K562 (cell line): ENCODE results near the gene PGAM2. TPM values are rescaled to one million over a fixed set of nuclear protein-coding genes. Genes with fewer than 3 reads are reported as not detected.

Experiments
- ATF6 ChIP-seq: sonication (generic); formaldehyde crosslinking; IDR thresholded peaks from 2 replicates; pipeline ENCODE4 v1.4.0; 2020; ENCODE audit warnings: mild to moderate bottlenecking, missing genetic modification reagents
- CCAR2 ChIP-seq: fragments of 200-400 bp; formaldehyde crosslinking; IDR thresholded peaks from 2 replicates; pipeline ENCODE4 v1.6.1; 2017; ENCODE audit warnings: mild to moderate bottlenecking, low read depth, low read length
- CTBP1 ChIP-seq: fragments of 450-650 bp; IDR thresholded peaks from 2 replicates; pipeline ENCODE4 v1.6.1; 2016; ENCODE audit warnings: borderline replicate concordance
- HCFC1 ChIP-seq: IDR thresholded peaks from 2 replicates; pipeline ENCODE4 v1.6.1; 2012; ENCODE audit warnings: low read depth, low read length, improper control_type of control experiment
- HIVEP1 ChIP-seq: fragments of 250-450 bp; sonication (Bioruptor Pico); IDR thresholded peaks from 2 replicates; pipeline ENCODE4 v1.4.0; 2020; ENCODE audit warnings: mild to moderate bottlenecking
- HMG20B ChIP-seq: fragments of 250-450 bp; sonication (Bioruptor Pico); IDR thresholded peaks from 2 replicates; pipeline ENCODE4 v1.5.0; 2021; ENCODE audit warnings: mild to moderate bottlenecking
- IRF2 ChIP-seq: sonication (generic); formaldehyde crosslinking; IDR thresholded peaks from 2 replicates; pipeline ENCODE4 v1.8.1; 2022; ENCODE audit warnings: mild to moderate bottlenecking, missing genetic modification reagents
- KAT7 ChIP-seq: sonication (generic); formaldehyde crosslinking; IDR thresholded peaks from 2 replicates; pipeline ENCODE4 v1.8.0; 2022; ENCODE audit warnings: missing genetic modification reagents, mild to moderate bottlenecking, borderline replicate concordance
- LARP7 ChIP-seq: fragments of 450-650 bp; IDR thresholded peaks from 2 replicates; pipeline ENCODE4 v1.6.1; 2016
- MBD2 ChIP-seq: sonication (generic); IDR thresholded peaks from 2 replicates; pipeline ENCODE4 v1.6.1; 2016; ENCODE audit warnings: low read depth, borderline replicate concordance
- MCM5 ChIP-seq: fragments of 450-650 bp; IDR thresholded peaks from 2 replicates; pipeline ENCODE4 v1.6.1; 2016; ENCODE audit warnings: low read depth
- MEF2D ChIP-seq: conservative IDR thresholded peaks from 2 replicates; pipeline ENCODE4 v1.6.1; 2016; ENCODE audit warnings: low read depth, missing genetic modification characterization, missing compliant biosample characterization
- MTA2 ChIP-seq: fragments of 450-650 bp; IDR thresholded peaks from 2 replicates; pipeline ENCODE4 v1.6.1; 2016; ENCODE audit warnings: low read depth
- MYBL2 ChIP-seq, 2 experiments: fragments of 450-650 bp in 1 of 2; sonication (generic) in 1 of 2; formaldehyde crosslinking in 1 of 2; IDR thresholded peaks; 2 replicates each; pipeline versions ENCODE4 v1.6.1 to v1.8.1; 2017 to 2022; ENCODE audit warnings: borderline replicate concordance in 1 of 2, inconsistent platforms in 1 of 2, low read depth in 1 of 2, mild to moderate bottlenecking in 1 of 2, missing genetic modification reagents in 1 of 2, moderate library complexity in 1 of 2
- NR2F6 ChIP-seq: fragments of 450-650 bp; formaldehyde crosslinking; IDR thresholded peaks from 2 replicates; pipeline ENCODE4 v1.4.0; 2020; ENCODE audit warnings: mild to moderate bottlenecking
- NR3C1 ChIP-seq: sonication (generic); formaldehyde crosslinking; IDR thresholded peaks from 2 replicates; pipeline ENCODE4 v1.8.1; 2022; ENCODE audit warnings: missing genetic modification reagents
- NUFIP1 ChIP-seq: fragments of 450-650 bp; IDR thresholded peaks from 2 replicates; pipeline ENCODE4 v1.6.1; 2018; ENCODE audit not compliant: partially characterized antibody
- POLR2G ChIP-seq: fragments of 200-400 bp; formaldehyde crosslinking; IDR thresholded peaks from 2 replicates; pipeline ENCODE4 v1.6.1; 2017; ENCODE audit warnings: low read depth, mild to moderate bottlenecking, antibody characterized with exemption, low read length, moderate library complexity
- SMARCA4 ChIP-seq: fragments of 450-650 bp; IDR thresholded peaks from 2 replicates; pipeline ENCODE4 v1.6.1; 2016
- SMARCE1 ChIP-seq: fragments of 450-650 bp; IDR thresholded peaks from 2 replicates; pipeline ENCODE4 v1.7.1; 2016; ENCODE audit warnings: mild to moderate bottlenecking
- SP2 ChIP-seq: IDR thresholded peaks from 2 replicates; pipeline ENCODE4 v1.6.1; 2011; ENCODE audit warnings: mild to moderate bottlenecking, low read depth, low read length, moderate library complexity; ENCODE audit not compliant: poor library complexity, severe bottlenecking; ENCODE audit errors: extremely low read depth
- SRSF3 ChIP-seq: fragments of 200-400 bp; formaldehyde crosslinking; IDR thresholded peaks from 2 replicates; pipeline ENCODE4 v1.6.1; 2016; ENCODE audit warnings: mild to moderate bottlenecking, low read length, moderate library complexity; ENCODE audit not compliant: insufficient read depth
- U2AF2 ChIP-seq: fragments of 200-400 bp; formaldehyde crosslinking; optimal IDR thresholded peaks from 2 replicates; pipeline ENCODE3; 2017; ENCODE audit warnings: low read depth, mild to moderate bottlenecking, low read length
- YBX1 ChIP-seq: fragments of 450-650 bp; IDR thresholded peaks from 2 replicates; pipeline ENCODE4 v1.7.1; 2016; ENCODE audit warnings: mild to moderate bottlenecking
- ZNF121 ChIP-seq: sonication (generic); formaldehyde crosslinking; conservative IDR thresholded peaks from 2 replicates; pipeline ENCODE4 v1.8.0; 2022; ENCODE audit warnings: missing genetic modification reagents
- ZNF146 ChIP-seq: IDR thresholded peaks from one replicate; pipeline ENCODE4 v1.6.1; 2018; ENCODE audit warnings: missing compliant biosample characterization; ENCODE audit not compliant: unreplicated experiment
- ZNF232 ChIP-seq: sonication (generic); formaldehyde crosslinking; IDR thresholded peaks from 2 replicates; pipeline ENCODE4 v1.8.0; 2022; ENCODE audit warnings: mild to moderate bottlenecking, missing genetic modification reagents
- ZNF655 ChIP-seq: fragments of 250-450 bp; sonication (Bioruptor Pico); IDR thresholded peaks from 2 replicates; pipeline ENCODE4 v1.5.0; 2021
- ZNF668 ChIP-seq: fragments of 250-450 bp; sonication (Bioruptor Pico); IDR thresholded peaks from 2 replicates; pipeline ENCODE4 v1.8.0; 2022; ENCODE audit warnings: mild to moderate bottlenecking, inconsistent platforms
- ZNF695 ChIP-seq: fragments of 450-650 bp; formaldehyde crosslinking; IDR thresholded peaks from 2 replicates; pipeline ENCODE4 v1.4.0; 2020; ENCODE audit warnings: mild to moderate bottlenecking, moderate library complexity
- polyA plus RNA-seq, 8 experiments: library from polyadenylated mRNA; depleted of rRNA in 4 of 8; stranded (reverse) in 5 of 8; unstranded in 3 of 8; fragments of >200 nt; fragmentation: Nextera tagmentation in 2 of 8; fragmentation: Illumina TruSeq in 1 of 8; extraction: Ambion mirVana in 2 of 8; extraction: Trizol in 1 of 8; gene quantifications; 2 replicates each; pipeline versions ENCODE4 v1.2.1 to v1.2.3, GENCODE V29; 2011 to 2014; ENCODE audit warnings: inconsistent platforms in 1 of 8, missing spikeins in 1 of 8
- total RNA-seq, 7 experiments: library from RNA; depleted of rRNA in 6 of 7; stranded (reverse); fragments of >200 nt in 6 of 7; fragmentation: Illumina TruSeq in 2 of 7; extraction: Trizol in 2 of 7; gene quantifications; 2 replicates each; pipeline versions ENCODE4 v1.2.1 to v1.2.3, GENCODE V29; 2011 to 2021; ENCODE audit warnings: low replicate concordance in 1 of 7
- TF ChIP-seq, protein P1 (sequence below): fragments of 250-450 bp; sonication (Bioruptor Pico); IDR thresholded peaks from 2 replicates; pipeline ENCODE4 v1.8.0; 2021; ENCODE audit warnings: moderate library complexity, mild to moderate bottlenecking, inconsistent platforms

Gene PGAM2
- total and polyA plus RNA-seq, 9 of the 15 experiments (the other 6 are each of a cell fraction or from before 2014, with no cell fraction given), result not detected

DNA sequence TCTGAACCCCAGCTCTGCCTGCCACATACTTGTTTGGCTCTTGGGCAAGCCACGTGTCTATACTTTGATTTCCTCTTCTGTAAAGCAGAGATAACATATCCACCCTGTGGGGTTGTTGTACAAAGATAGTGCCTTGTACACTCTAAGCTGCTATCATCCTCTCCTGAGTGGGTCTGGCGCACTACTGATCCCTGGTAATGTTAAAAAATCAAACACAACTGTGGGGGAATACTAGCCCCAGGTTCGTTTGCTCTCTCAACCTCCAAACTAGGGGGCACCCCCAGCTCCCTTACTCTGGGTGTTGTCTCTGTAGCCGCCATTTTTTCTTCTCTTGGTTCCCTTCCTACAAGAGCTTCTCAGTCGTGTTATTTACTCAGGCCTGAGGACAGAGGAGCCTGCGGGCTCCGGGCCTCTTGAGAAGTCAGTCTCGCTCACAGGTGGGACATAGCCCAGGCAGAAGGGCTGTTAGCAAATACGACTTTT is 15.9 kb upstream of the PGAM2 start (continued):
- TF ChIP-seq SRSF3, result no peak
- TF ChIP-seq CCAR2, result no peak
- peak; percentile 48; the same call in 1 of the 2 replicates for TF ChIP-seq CTBP1
- no peak for TF ChIP-seq MYBL2 (IDR thresholded peaks at IDR 0.05; ENCODE audit: low read depth)
- TF ChIP-seq MYBL2 (CRISPR knock-in tag; IDR thresholded peaks at IDR 0.05; ENCODE audit: borderline replicate concordance), result no peak
- TF ChIP-seq ZNF695 (CRISPR knock-in tag), result no peak
- no peak for TF ChIP-seq SP2
- TF ChIP-seq NUFIP1, result no peak
- TF ChIP-seq MBD2, result no peak
- peak; percentile 96 for TF ChIP-seq MTA2
- no peak for TF ChIP-seq NR2F6 (CRISPR knock-in tag)
- no peak for TF ChIP-seq IRF2 (CRISPR knock-in tag)
- no peak for TF ChIP-seq ZNF232 (CRISPR knock-in tag)
- TF ChIP-seq HMG20B (CRISPR knock-in tag), result no peak
- 0 out of 2 replicates have a peak, but pooled peaks have one; percentile 63 for TF ChIP-seq MEF2D (tag)
- no peak for TF ChIP-seq HCFC1
- no peak for TF ChIP-seq ATF6 (CRISPR knock-in tag)
- no peak for TF ChIP-seq ZNF121 (CRISPR knock-in tag)
- no peak for TF ChIP-seq ZNF655 (CRISPR knock-in tag)
- no peak for TF ChIP-seq ZNF668 (CRISPR knock-in tag)
- TF ChIP-seq HIVEP1 (CRISPR knock-in tag), result no peak
- no peak for TF ChIP-seq LARP7
- TF ChIP-seq ZNF146 (CRISPR knock-in tag), result no peak
- TF ChIP-seq SMARCA4, result peak; percentile 87
- TF ChIP-seq YBX1, result no peak
- no peak for TF ChIP-seq U2AF2
- TF ChIP-seq SMARCE1, result peak; percentile 72; the same call in 1 of the 2 replicates
- TF ChIP-seq MCM5, result no peak
- TF ChIP-seq, protein P1, sequence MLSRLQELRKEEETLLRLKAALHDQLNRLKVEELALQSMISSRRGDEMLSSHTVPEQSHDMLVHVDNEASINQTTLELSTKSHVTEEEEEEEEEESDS (CRISPR knock-in tag), result no peak
- no peak; the same call in 1 of the 2 replicates for TF ChIP-seq KAT7
- TF ChIP-seq POLR2G, result no peak
- TF ChIP-seq NR3C1, result no peak
